ENCODE measurements around the gene HMHB1.
A peak's percentile ranks its signal among the peaks of the same experiment; 100 is the strongest.

The HMHB1 gene

DNA sequence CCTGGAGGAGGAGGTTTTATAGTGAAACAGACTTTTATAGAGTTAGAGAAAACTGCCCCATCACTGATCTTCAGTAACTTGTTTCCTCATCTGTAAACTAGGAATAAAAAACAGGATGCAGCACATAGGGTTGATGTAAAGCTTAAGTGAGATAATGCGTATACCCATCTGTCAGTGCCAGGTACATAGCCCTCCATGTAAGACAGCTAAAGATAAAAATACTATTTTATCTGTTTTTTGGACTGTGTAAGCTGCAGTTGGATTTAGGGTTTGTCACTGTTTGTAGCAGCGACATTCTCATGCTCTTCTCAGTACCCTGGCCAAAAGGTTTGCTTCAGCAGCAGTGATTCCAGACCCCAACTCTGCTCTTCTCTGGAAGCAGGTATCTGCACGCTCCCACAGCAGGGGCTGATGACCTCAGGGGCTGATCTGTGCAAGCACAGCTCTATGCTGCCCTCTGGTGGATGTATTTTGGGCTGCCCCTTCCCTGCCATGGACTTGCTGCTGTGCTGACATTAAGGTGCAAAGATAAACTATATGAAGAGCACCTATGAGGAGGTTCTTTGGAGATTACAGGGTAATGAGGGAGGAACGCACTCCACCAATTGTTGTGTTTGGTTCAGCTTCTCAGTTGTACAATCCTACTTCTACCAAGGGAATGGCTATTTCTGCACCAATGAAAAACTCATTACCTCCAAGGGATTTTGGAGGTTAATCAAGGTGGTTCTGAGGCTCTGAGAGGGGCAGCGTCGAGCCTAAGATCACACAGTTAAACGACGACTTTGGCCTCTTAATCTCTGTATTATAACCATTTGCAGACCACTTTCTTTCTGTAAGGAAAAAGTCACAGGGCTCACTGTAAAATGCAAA lies 13.1 kb downstream of the HMHB1 start:
- TF ChIP-seq GATA1 (IDR thresholded peaks at IDR 0.05; ENCODE audit: low read depth, low read length) = no peak
- no peak for TF ChIP-seq POLR2A (IDR thresholded peaks at IDR 0.05; ENCODE audit: low read length)
- DNase-seq = peak; percentile 78 to 87

- TF ChIP-seq GATA1 (IDR thresholded peaks at IDR 0.05; ENCODE audit: low read depth, low read length) (no peak), POLR2A (IDR thresholded peaks at IDR 0.05; ENCODE audit: low read length) (no peak)
- DNase-seq = peak in 1 of 2 experiments; percentile 12
These were observed 15.0 kb downstream of the HMHB1 start for GRCh38 chr5:143826951-143827444.

- TF ChIP-seq POLR2A (IDR thresholded peaks at IDR 0.05; ENCODE audit: low read length) (no peak), GATA1 (IDR thresholded peaks at IDR 0.05; ENCODE audit: low read depth, low read length) (no peak)
- peak; percentile 71 to 85 for DNase-seq
These were observed 16.7 kb downstream of the HMHB1 start for GRCh38 chr5:143828710-143829109.

DNA sequence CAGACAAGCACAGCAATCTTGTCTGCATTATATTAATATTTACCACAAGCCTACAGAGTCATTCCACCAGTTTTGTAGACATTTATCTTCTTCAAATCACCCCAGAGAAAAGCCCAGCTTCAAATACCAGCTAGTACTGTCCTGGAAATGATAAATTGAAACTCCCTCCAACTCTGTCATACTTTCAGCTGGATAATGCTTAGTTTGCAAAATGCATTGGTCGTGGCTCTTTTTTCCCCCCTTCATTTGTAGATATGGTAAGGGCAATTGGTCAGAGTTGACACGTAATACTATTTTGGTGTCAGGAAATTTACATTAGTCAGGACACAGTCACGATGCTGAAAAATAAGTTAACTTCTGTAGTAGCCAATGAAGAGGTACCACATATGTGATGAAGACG lies 21.2 kb downstream of the HMHB1 start:
- TF ChIP-seq GATA1 (IDR thresholded peaks at IDR 0.05; ENCODE audit: low read depth, low read length) (no peak), POLR2A (IDR thresholded peaks at IDR 0.05; ENCODE audit: low read length) (no peak)
- DNase-seq = no peak

DNA sequence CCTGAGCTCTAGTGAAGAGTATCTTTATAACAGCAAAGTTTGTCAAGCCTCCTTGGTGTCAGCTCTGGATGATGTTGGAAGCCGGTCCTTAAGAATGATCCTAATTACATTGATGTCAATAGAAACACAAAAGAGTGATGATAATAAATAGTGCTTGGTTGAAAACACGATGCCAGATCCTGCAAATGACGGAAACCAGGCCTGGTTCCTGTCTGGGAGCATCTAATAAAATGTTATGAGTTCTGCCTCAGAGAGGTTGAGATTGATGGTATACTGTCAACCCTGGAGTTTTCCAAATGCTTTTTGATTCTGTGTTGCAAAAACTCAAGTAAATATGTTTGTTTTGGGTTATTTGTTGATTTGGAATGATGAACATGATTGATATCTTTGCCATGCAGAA lies 23.3 kb downstream of the HMHB1 start:
- no peak for DNase-seq

GRCh38 chr5:143836161-143836725 lies 24.3 kb downstream of the HMHB1 start:
- TF ChIP-seq GATA1 (IDR thresholded peaks at IDR 0.05; ENCODE audit: low read depth, low read length) (no peak), POLR2A (IDR thresholded peaks at IDR 0.05; ENCODE audit: low read length) (no peak)

More for the DNA sequence above, 23.3 kb downstream of the HMHB1 start:
- TF ChIP-seq POLR2A (IDR thresholded peaks at IDR 0.05; ENCODE audit: low read length) (no peak), GATA1 (IDR thresholded peaks at IDR 0.05; ENCODE audit: low read depth, low read length) (no peak)

GRCh38 chr5:143837306-143837848 lies 25.4 kb downstream of the HMHB1 start:
- no peak for TF ChIP-seq GATA1 (IDR thresholded peaks at IDR 0.05; ENCODE audit: low read depth, low read length)
- no peak for TF ChIP-seq POLR2A (IDR thresholded peaks at IDR 0.05; ENCODE audit: low read length)
- no peak for DNase-seq

More at GRCh38 chr5:143836161-143836725, 24.3 kb downstream of the HMHB1 start:
- no peak for DNase-seq

DNA sequence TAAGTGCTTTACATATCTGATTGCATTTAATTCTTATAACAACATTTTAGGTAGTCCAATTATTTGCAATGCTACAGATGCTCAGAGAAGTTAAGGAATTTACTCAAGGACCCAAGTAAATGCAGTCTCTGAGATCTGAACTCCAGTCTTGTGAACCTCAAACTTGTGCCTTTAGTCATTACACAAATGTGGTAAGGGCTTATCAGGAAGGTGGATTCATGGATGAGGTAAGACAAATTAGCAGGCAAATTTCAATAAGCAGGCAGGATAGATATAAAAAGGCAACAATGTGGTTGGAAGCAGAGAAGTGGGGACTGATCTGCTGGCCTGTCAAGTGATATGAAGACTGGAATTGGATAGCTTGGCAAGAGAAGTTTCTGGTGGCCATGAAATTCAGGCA lies 29.5 kb downstream of the HMHB1 start:
- DNase-seq = no peak
- TF ChIP-seq GATA1 (IDR thresholded peaks at IDR 0.05; ENCODE audit: low read depth, low read length) (no peak), POLR2A (IDR thresholded peaks at IDR 0.05; ENCODE audit: low read length) (no peak)

GRCh38 chr5:143842920-143843319 lies 31.0 kb downstream of the HMHB1 start:
- DNase-seq = no peak

GRCh38 chr5:143843461-143843860 lies 31.5 kb downstream of the HMHB1 start:
- DNase-seq = no peak
- TF ChIP-seq POLR2A (IDR thresholded peaks at IDR 0.05; ENCODE audit: low read length) (no peak), GATA1 (IDR thresholded peaks at IDR 0.05; ENCODE audit: low read depth, low read length) (no peak)

More at GRCh38 chr5:143842920-143843319, 31.0 kb downstream of the HMHB1 start:
- no peak for TF ChIP-seq POLR2A (IDR thresholded peaks at IDR 0.05; ENCODE audit: low read length)
- no peak for TF ChIP-seq GATA1 (IDR thresholded peaks at IDR 0.05; ENCODE audit: low read depth, low read length)

DNA sequence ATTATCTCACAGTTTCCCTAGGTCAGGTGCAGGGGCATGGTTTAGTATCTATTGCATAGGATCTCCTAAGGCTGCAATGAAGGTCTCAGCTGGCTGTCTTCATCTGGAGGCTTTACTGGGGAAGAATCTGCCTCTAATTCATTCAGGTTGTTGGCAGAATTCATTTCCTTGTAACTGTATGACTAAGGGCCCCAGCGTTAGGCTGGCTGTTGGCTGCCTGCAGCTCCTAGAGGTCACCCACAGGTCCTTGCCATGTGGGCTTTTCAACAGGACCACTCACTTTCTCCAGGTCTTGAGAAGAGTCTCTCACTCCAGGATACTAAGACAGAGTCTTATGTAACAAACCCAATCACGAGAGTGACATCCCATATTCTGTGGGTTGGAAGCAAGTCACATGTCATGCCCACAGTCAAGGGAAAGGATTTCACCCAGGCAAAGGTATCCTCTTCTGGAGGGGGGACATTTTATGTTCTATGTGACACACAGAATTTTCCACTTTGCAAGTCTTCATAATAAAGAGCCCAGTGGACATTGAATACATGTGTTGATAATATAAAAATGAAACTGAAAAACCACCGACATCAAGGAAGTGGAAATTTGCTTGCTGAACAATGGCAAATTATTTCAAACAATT lies 38.2 kb downstream of the HMHB1 start:
- no peak for DNase-seq
- TF ChIP-seq POLR2A (IDR thresholded peaks at IDR 0.05; ENCODE audit: low read length) (no peak), GATA1 (IDR thresholded peaks at IDR 0.05; ENCODE audit: low read depth, low read length) (no peak)

GRCh38 chr5:143851383-143851782 lies 39.4 kb downstream of the HMHB1 start:
- TF ChIP-seq POLR2A (IDR thresholded peaks at IDR 0.05; ENCODE audit: low read length) (no peak), GATA1 (IDR thresholded peaks at IDR 0.05; ENCODE audit: low read depth, low read length) (no peak)
- DNase-seq = no peak

DNA sequence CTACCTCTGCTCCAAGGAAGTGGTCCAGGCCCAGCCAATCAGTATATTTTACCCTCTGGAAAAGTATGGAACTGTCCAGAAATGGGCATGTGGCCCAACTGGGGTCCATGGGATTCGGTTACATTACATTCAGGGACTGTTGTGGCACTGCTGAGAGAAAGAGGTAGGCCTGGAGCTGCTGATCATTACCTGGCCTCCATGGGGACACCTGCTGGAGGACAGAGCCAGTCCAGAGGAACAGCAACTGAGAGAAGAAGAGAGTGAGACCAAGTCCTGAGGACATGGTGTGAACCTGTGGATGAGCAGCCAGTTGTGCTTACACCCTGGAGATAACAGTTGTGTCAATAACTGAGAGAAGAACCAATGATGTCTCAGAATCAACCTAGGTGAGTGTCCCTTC lies 48.2 kb downstream of the HMHB1 start:
- no peak for DNase-seq
- TF ChIP-seq GATA1 (IDR thresholded peaks at IDR 0.05; ENCODE audit: low read depth, low read length) (no peak), POLR2A (IDR thresholded peaks at IDR 0.05; ENCODE audit: low read length) (no peak)

GRCh38 chr5:143862271-143862670 lies 50.3 kb downstream of the HMHB1 start:
- TF ChIP-seq GATA1 (IDR thresholded peaks at IDR 0.05; ENCODE audit: low read depth, low read length) = no peak
- no peak for TF ChIP-seq POLR2A (IDR thresholded peaks at IDR 0.05; ENCODE audit: low read length)
- DNase-seq = no peak
